Measurements from ENCODE around the gene CFAP74.

CFAP74 gene

GRCh38 chr1:2018217-2019171 lies 14.9 kb upstream of the CFAP74 start:
- DNase-seq, result no peak

GRCh38 chr1:2016123-2016522 lies 12.5 kb upstream of the CFAP74 start:
- DNase-seq, result no peak

- no peak for DNase-seq
Observed at GRCh38 chr1:2014741-2015735, 11.5 kb upstream of the CFAP74 start.

- no peak for DNase-seq
Observed at GRCh38 chr1:2014181-2014580, 10.6 kb upstream of the CFAP74 start.

- no peak for DNase-seq
Observed at GRCh38 chr1:2009101-2010053, 5.8 kb upstream of the CFAP74 start.

GRCh38 chr1:2004856-2005255 lies 1.3 kb upstream of the CFAP74 start:
- DNase-seq, result no peak

- no peak for DNase-seq
Observed at GRCh38 chr1:2001773-2002411, 1.7 kb downstream of the CFAP74 start.

GRCh38 chr1:2000850-2001249 lies 2.7 kb downstream of the CFAP74 start:
- DNase-seq, result no peak

- DNase-seq, result no peak
Observed at GRCh38 chr1:2000432-2000831, 3.2 kb downstream of the CFAP74 start.

- no peak for DNase-seq
Observed at GRCh38 chr1:1997576-1997975, 6.0 kb downstream of the CFAP74 start.

GRCh38 chr1:1996207-1996651 lies 7.4 kb downstream of the CFAP74 start:
- no peak for DNase-seq

- DNase-seq, result no peak
Observed at GRCh38 chr1:1994536-1994935, 9.1 kb downstream of the CFAP74 start.

- DNase-seq, result no peak
Observed at GRCh38 chr1:1990222-1990621, 13.4 kb downstream of the CFAP74 start.

GRCh38 chr1:1989789-1990188 lies 13.8 kb downstream of the CFAP74 start:
- no peak for DNase-seq

GRCh38 chr1:1989102-1989542 lies 14.5 kb downstream of the CFAP74 start:
- DNase-seq, result no peak

GRCh38 chr1:1988061-1988945 lies 15.3 kb downstream of the CFAP74 start:
- DNase-seq, result no peak

- DNase-seq, result no peak
Observed at GRCh38 chr1:1987142-1987510, 16.5 kb downstream of the CFAP74 start.

- no peak for DNase-seq
Observed at GRCh38 chr1:1986451-1987141, 17.0 kb downstream of the CFAP74 start.

- no peak for DNase-seq
Observed at GRCh38 chr1:1985375-1986050, 18.1 kb downstream of the CFAP74 start.

Data from CD4-positive, alpha-beta T cell treated with Interferon gamma for 1 hour (primary cell).